Articular chondrocyte of knee joint (primary cell): Measurements from ENCODE around the gene SBK3. TPM values are rescaled to one million over a fixed set of nuclear protein-coding genes. Genes with fewer than 3 reads are reported as not detected.

Experiments
- total RNA-seq: library from RNA; depleted of rRNA; stranded (reverse); fragments of >200 nt; gene quantifications from 2 replicates; pipeline ENCODE4 v1.2.3, GENCODE V29; 2012

Gene SBK3
- total RNA-seq, result 0.11 TPM in 1 of 2 replicates, not detected in the other

GRCh38 chr19:55545443-55545842 lies at the start of gene SBK3:
SBK3 (minus strand) TSS chr19:55545543; CDS start chr19:55545543, 0 bp downstream.

GRCh38 chr19:55580628-55581144 lies 35.3 kb upstream of the SBK3 start, which contains the start of gene ZNF579:
ZNF579 (minus strand) TSS chr19:55580848; CDS start chr19:55579639, 1,209 bp downstream.

GRCh38 chr19:55536951-55537740 lies 8.2 kb downstream of the SBK3 start, which contains the start of gene SBK2:
SBK2 (minus strand) TSS chr19:55537133; CDS start chr19:55536294, 839 bp downstream.

Other genes with a start within 250 kb of the SBK3 start
- gene TMEM150B, start 220.2 kb downstream of the SBK3 start, total RNA-seq, result not detected in 2 replicates
- 5.0 and 5.6 TPM in 2 replicates for gene KMT5C, start 205.7 kb downstream of the SBK3 start, total RNA-seq
- not detected in 2 replicates for gene COX6B2, start 190.8 kb downstream of the SBK3 start, total RNA-seq
- not detected in 2 replicates for gene GARIN5B, start 182.3 kb downstream of the SBK3 start, total RNA-seq
- gene IL11, start 175.1 kb downstream of the SBK3 start, total RNA-seq, result 1.2 and 1.4 TPM in 2 replicates
- not detected in 2 replicates for gene TMEM190, start 168.7 kb downstream of the SBK3 start, total RNA-seq
- gene TMEM238, start 161.3 kb downstream of the SBK3 start, total RNA-seq, result not detected in 2 replicates
- gene RPL28, start 159.6 kb downstream of the SBK3 start, total RNA-seq, result 441 and 509 TPM in 2 replicates
- 32.4 and 36.3 TPM in 2 replicates for gene UBE2S, start 137.8 kb downstream of the SBK3 start, total RNA-seq
- gene SHISA7, start 102.2 kb downstream of the SBK3 start, total RNA-seq, result not detected in 2 replicates
- gene ISOC2, start 83.9 kb downstream of the SBK3 start, total RNA-seq, result 48.6 and 53.3 TPM in 2 replicates
- gene C19orf85, start 80.8 kb downstream of the SBK3 start, total RNA-seq, result not detected in 2 replicates
- gene ZNF628, start 68.9 kb downstream of the SBK3 start, total RNA-seq, result 2.1 and 2.7 TPM in 2 replicates
- gene NAT14, start 60.4 kb downstream of the SBK3 start, total RNA-seq, result 3.8 and 5.6 TPM in 2 replicates
- gene SSC5D, start 57.1 kb downstream of the SBK3 start, total RNA-seq, result 23.4 and 33.8 TPM in 2 replicates
- not detected in 2 replicates for gene SBK2, start 8.4 kb downstream of the SBK3 start, total RNA-seq
- gene ZNF579, start 35.3 kb upstream of the SBK3 start, total RNA-seq, result 6.5 and 8.9 TPM in 2 replicates
- gene FIZ1, start 54.0 kb upstream of the SBK3 start, total RNA-seq, result 3.4 and 5.1 TPM in 2 replicates
- gene ZNF524, start 54.7 kb upstream of the SBK3 start, total RNA-seq, result 6.6 and 7.1 TPM in 2 replicates
- gene ZNF865, start 60.1 kb upstream of the SBK3 start, total RNA-seq, result 1.2 and 1.3 TPM in 2 replicates
- gene ZNF784, start 79.0 kb upstream of the SBK3 start, total RNA-seq, result 4.7 and 6.2 TPM in 2 replicates
- 5.3 and 8.6 TPM in 2 replicates for gene ZNF580, start 95.5 kb upstream of the SBK3 start, total RNA-seq
- gene ZNF581, start 98.1 kb upstream of the SBK3 start, total RNA-seq, result 17.6 and 20.4 TPM in 2 replicates
- 6.9 and 7.4 TPM in 2 replicates for gene CCDC106, start 102.7 kb upstream of the SBK3 start, total RNA-seq
- 65.0 and 66.0 TPM in 2 replicates for gene U2AF2, start 109.5 kb upstream of the SBK3 start, total RNA-seq
- gene EPN1, start 129.7 kb upstream of the SBK3 start, total RNA-seq, result 48.3 and 57.5 TPM in 2 replicates
- gene NLRP9, start 192.9 kb upstream of the SBK3 start, total RNA-seq, result not detected in 2 replicates
- gene RFPL4A, start 213.6 kb upstream of the SBK3 start, total RNA-seq, result not detected in 2 replicates
- gene RFPL4AL1, start 223.6 kb upstream of the SBK3 start, total RNA-seq, result not detected in 2 replicates